B cell (primary cell): ENCODE data around the gene SLC23A2. TPM values are rescaled to one million over a fixed set of nuclear protein-coding genes. Genes with fewer than 3 reads are reported as not detected.

Source experiments
- ATAC-seq: fragments of 200-7000 bp; cut with Tn5 transposase; one replicate; pipeline ENCODE4 v1.10.0; 2021; ENCODE audit warnings: low read depth, mild to moderate bottlenecking, moderate number of reproducible peaks, moderate library complexity
- CTCF ChIA-PET: fragments of 350-600 bp; sonication (Branson Sonifier 250); formaldehyde crosslinking; loops from one replicate; lab custom pipeline; 2021; ENCODE audit warnings: antibody characterized with exemption, inconsistent platforms; lab: Charles Lee
- POLR2A ChIA-PET: fragments of 350-600 bp; sonication (Branson Sonifier 250); formaldehyde crosslinking; loops from one replicate; lab custom pipeline; 2021; ENCODE audit warnings: antibody characterized with exemption; lab: Charles Lee
- DNase-seq: peaks from one replicate; pipeline ENCODE4 v3.0.0; 2013
- H2AFZ ChIP-seq: 2 replicates; pipeline ENCODE4 v1.6.1; 2012; ENCODE audit warnings: mild to moderate bottlenecking, low read depth, low read length; ENCODE audit not compliant: insufficient read depth, poor library complexity, severe bottlenecking
- H3K27ac ChIP-seq, 2 donors: 1 replicate in 1 of 2; 2 replicates in 1 of 2; pipeline ENCODE4 v1.5.1; 2012 to 2013; ENCODE audit warnings: low read length in 2 of 2, mild to moderate bottlenecking in 2 of 2, moderate library complexity in 1 of 2
- H3K27me3 ChIP-seq, 4 experiments: fragments of 200-600 bp in 1 of 4; sonication (generic) in 1 of 4; replicated peaks in 1 of 4; 1 replicate in 2 of 4; 2 replicates in 2 of 4; pipeline versions ENCODE4 v1.6.1 to v1.7.0; 2013 to 2016; ENCODE audit warnings: low read length in 3 of 4, mild to moderate bottlenecking in 2 of 4, mixed read lengths in 1 of 4, moderate library complexity in 1 of 4; ENCODE audit not compliant: insufficient read depth in 4 of 4, control insufficient read depth in 3 of 4; ENCODE audit errors: control extremely low read depth in 1 of 4
- H3K36me3 ChIP-seq, 2 experiments: replicated peaks in 1 of 2; 1 replicate in 1 of 2; 2 replicates in 1 of 2; pipeline versions ENCODE4 v1.6.1 to v1.7.1; 2013; ENCODE audit warnings: low read length in 1 of 2; ENCODE audit not compliant: insufficient read depth in 2 of 2, control insufficient read depth in 1 of 2; ENCODE audit errors: control extremely low read depth in 1 of 2, extremely low read depth in 1 of 2
- H3K4me1 ChIP-seq, 2 donors: fragments of 200-600 bp in 1 of 2; sonication (generic) in 1 of 2; 1 replicate in 1 of 2; 2 replicates in 1 of 2; pipeline versions ENCODE4 v1.5.1 to v1.6.1; 2013 to 2017; ENCODE audit warnings: low read length in 2 of 2; ENCODE audit not compliant: control insufficient read depth in 2 of 2, insufficient read depth in 2 of 2
- H3K4me2 ChIP-seq: replicated peaks from 2 replicates; pipeline ENCODE3; 2012; ENCODE audit warnings: mild to moderate bottlenecking, low read depth, low read length; ENCODE audit not compliant: poor library complexity, severe bottlenecking
- H3K4me3 ChIP-seq, 5 experiments: fragments of 200-600 bp in 1 of 5; sonication (generic) in 1 of 5; 1 replicate in 3 of 5; 2 replicates in 2 of 5; pipeline versions ENCODE4 v1.5.1 to v1.7.0; 2011 to 2016; ENCODE audit warnings: low read length in 4 of 5, mild to moderate bottlenecking in 4 of 5, low read depth in 2 of 5, control low read depth in 1 of 5, moderate library complexity in 1 of 5; ENCODE audit not compliant: insufficient read depth in 1 of 5; ENCODE audit errors: control extremely low read depth in 1 of 5, extremely low read depth in 1 of 5
- H3K79me2 ChIP-seq: fragments of 200-600 bp; sonication (generic); one replicate; pipeline ENCODE4 v1.6.0; 2016; ENCODE audit warnings: low read length; ENCODE audit not compliant: control insufficient read depth, insufficient read depth
- H3K9ac ChIP-seq: fragments of 200-600 bp; sonication (generic); 2 replicates; pipeline ENCODE4 v1.6.1; 2017; ENCODE audit warnings: mild to moderate bottlenecking, low read length, moderate library complexity
- H3K9me3 ChIP-seq, 3 donors: one replicate each; pipeline versions ENCODE4 v1.6.1 to v1.7.1; 2013; ENCODE audit warnings: low read length in 2 of 3; ENCODE audit not compliant: control insufficient read depth in 2 of 3, insufficient read depth in 1 of 3; ENCODE audit errors: control extremely low read depth in 1 of 3
- H4K20me1 ChIP-seq: 2 replicates; pipeline ENCODE4 v1.6.0; 2012; ENCODE audit warnings: mild to moderate bottlenecking, low read length; ENCODE audit not compliant: insufficient read depth, control insufficient read depth, poor library complexity, severe bottlenecking
- H3K27ac Mint-ChIP-seq: one replicate; pipeline ENCODE4 v1.8.0; 2021; ENCODE audit warnings: mixed read lengths
- H3K27me3 Mint-ChIP-seq: one replicate; pipeline ENCODE4 v1.8.0; 2021; ENCODE audit warnings: mixed read lengths
- H3K4me1 Mint-ChIP-seq: one replicate; pipeline ENCODE4 v1.8.0; 2021; ENCODE audit warnings: mixed read lengths
- H3K4me3 Mint-ChIP-seq: one replicate; pipeline ENCODE4 v1.8.0; 2021; ENCODE audit warnings: mixed read lengths
- H3K9me3 Mint-ChIP-seq: one replicate; pipeline ENCODE4 v1.8.0; 2022; ENCODE audit warnings: mixed read lengths; ENCODE audit not compliant: insufficient read depth
- EZH2 ChIP-seq: IDR thresholded peaks from 2 replicates; pipeline ENCODE4 v1.6.1; 2012; ENCODE audit warnings: borderline replicate concordance, low read depth, mild to moderate bottlenecking, moderate library complexity, low read length; ENCODE audit not compliant: insufficient read depth, poor library complexity, severe bottlenecking
- WGBS: methylation state at CpG from one replicate; pipeline ENCODE4 v1.1.5; 2013; ENCODE audit warnings: missing lambda C conversion rate; ENCODE audit not compliant: insufficient coverage; 5-methylcytosine and 5-hydroxymethylcytosine counted together
- intact Hi-C: fragments of 100-400 bp; cut with micrococcal nuclease; formaldehyde crosslinking; loops from one replicate; pipeline ENCODE4 v1.10.0; 2022
- polyA plus RNA-seq: library from polyadenylated mRNA; depleted of rRNA; stranded (reverse); fragments of >200 nt; gene quantifications from 2 replicates; pipeline ENCODE4 v1.2.3, GENCODE V29; 2012
- total RNA-seq, 2 donors: library from RNA; stranded (reverse); fragments of 120-200 nt in 1 of 2; gene quantifications; 1 replicate in 1 of 2; 2 replicates in 1 of 2; pipeline versions ENCODE4 v1.2.3 to v1.2.4, GENCODE V29; 2013 to 2022
- TF ChIP-seq, protein P1 (sequence below): fragments of 200-600 bp; IDR thresholded peaks from one replicate; pipeline ENCODE4 v1.8.0; 2022; ENCODE audit warnings: antibody characterized with exemption, mild to moderate bottlenecking

The SLC23A2 gene
- total and polyA plus RNA-seq, 2 donors (not counting 1 experiment from before 2014, with no cell fraction given) = 23.6 to 70.7 TPM

- peak overlapping the region; percentile 51 for H3K27ac Mint-ChIP-seq
- Histone ChIP-seq H3K79me2 (peaks cover 65% of the 10 kb centered on the region), H3K4me2 (no peak overlapping the region)
Measured at GRCh38 chr20:4936851-4937406, 64.4 kb downstream of the SLC23A2 start.

DNA sequence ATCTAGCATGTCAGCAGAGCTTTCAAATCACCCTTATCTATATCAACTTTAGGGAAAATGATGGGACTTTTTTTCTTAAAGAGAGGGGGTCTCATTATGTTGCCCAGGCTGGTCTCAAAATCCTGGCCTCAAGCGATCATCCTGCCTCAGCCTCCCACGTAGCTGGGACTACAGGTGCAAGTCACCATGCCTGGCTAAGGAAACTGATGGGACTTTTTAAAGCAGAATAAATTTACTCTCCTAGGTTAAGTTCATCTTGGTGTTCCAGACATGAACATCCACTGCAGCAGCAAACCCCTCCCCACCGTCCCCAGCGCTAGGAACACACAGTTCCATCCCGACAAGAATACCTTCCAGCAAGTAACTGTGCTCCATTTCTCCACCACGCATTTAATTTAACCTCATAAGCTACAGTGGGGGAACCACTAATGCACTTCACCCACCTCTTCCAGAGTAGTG, 64.9 kb downstream of the SLC23A2 start:
- peaks cover 5 to 6% of the 10 kb centered on the region in 2 donors for H3K4me1 ChIP-seq
- no peak overlapping the region for H3K9ac ChIP-seq
- no peaks in the 10 kb centered on the region for H3K27me3 Mint-ChIP-seq
- POLR2A ChIA-PET = no interaction called here
- CTCF ChIA-PET = interaction anchor here (0.8 to 1.9 kb wide), 3 partner anchors 14 to 164 kb away, joined by 3 to 6 read pairs (median 4); no protein-coding TSS in a partner anchor
- WGBS = 96% methylated on average over 6 of the region's 6 CpGs
- no peak overlapping the region for H3K4me2 ChIP-seq
- H3K4me1 Mint-ChIP-seq = peaks cover 30% of the 10 kb centered on the region
- peaks cover 68% of the 10 kb centered on the region for H3K79me2 ChIP-seq
- no peak overlapping the region for H3K27ac ChIP-seq
- H3K4me3 ChIP-seq = no peak overlapping the region
- intact Hi-C loops = no loop called here
- H4K20me1 ChIP-seq = peaks cover 19% of the 10 kb centered on the region
- ATAC-seq (no peak), DNase-seq (no peak)
- H3K27ac Mint-ChIP-seq = peak overlapping the region; percentile 51
- H3K36me3 ChIP-seq = peaks cover 2 to 17% of the 10 kb centered on the region in 2 experiments
- no peaks in the 10 kb centered on the region for H3K9me3 Mint-ChIP-seq
- no peak overlapping the region for H3K4me3 Mint-ChIP-seq
- no peak overlapping the region for H2AFZ ChIP-seq
- H3K9me3 ChIP-seq = no peaks in the 10 kb centered on the region
- H3K27me3 ChIP-seq = no peaks in the 10 kb centered on the region
- no peak for TF ChIP-seq EZH2
- TF ChIP-seq, protein P1, sequence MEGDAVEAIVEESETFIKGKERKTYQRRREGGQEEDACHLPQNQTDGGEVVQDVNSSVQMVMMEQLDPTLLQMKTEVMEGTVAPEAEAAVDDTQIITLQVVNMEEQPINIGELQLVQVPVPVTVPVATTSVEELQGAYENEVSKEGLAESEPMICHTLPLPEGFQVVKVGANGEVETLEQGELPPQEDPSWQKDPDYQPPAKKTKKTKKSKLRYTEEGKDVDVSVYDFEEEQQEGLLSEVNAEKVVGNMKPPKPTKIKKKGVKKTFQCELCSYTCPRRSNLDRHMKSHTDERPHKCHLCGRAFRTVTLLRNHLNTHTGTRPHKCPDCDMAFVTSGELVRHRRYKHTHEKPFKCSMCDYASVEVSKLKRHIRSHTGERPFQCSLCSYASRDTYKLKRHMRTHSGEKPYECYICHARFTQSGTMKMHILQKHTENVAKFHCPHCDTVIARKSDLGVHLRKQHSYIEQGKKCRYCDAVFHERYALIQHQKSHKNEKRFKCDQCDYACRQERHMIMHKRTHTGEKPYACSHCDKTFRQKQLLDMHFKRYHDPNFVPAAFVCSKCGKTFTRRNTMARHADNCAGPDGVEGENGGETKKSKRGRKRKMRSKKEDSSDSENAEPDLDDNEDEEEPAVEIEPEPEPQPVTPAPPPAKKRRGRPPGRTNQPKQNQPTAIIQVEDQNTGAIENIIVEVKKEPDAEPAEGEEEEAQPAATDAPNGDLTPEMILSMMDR = no peak

More at GRCh38 chr20:4936851-4937406, 64.4 kb downstream of the SLC23A2 start:
- Histone ChIP-seq H3K27ac (no peak overlapping the region), H3K9ac (no peak overlapping the region), H3K4me1 (peaks cover 8 to 10% of the 10 kb centered on the region in 2 donors), H4K20me1 (peaks cover 19% of the 10 kb centered on the region), H3K4me3 (no peak overlapping the region), H3K27me3 (no peaks in the 10 kb centered on the region), H2AFZ (no peak overlapping the region), H3K36me3 (peaks cover 2 to 12% of the 10 kb centered on the region in 2 experiments), H3K9me3 (no peaks in the 10 kb centered on the region)
- H3K4me3 Mint-ChIP-seq = no peak overlapping the region
- DNase-seq (no peak), ATAC-seq (no peak)
- WGBS = 98% methylated on average over 9 of the region's 12 CpGs
- H3K27me3 Mint-ChIP-seq = no peaks in the 10 kb centered on the region
- ChIA-PET CTCF (interaction anchor here (0.8 to 1.9 kb wide), 3 partner anchors 13 to 164 kb away, joined by 3 to 6 read pairs (median 4); no protein-coding TSS in a partner anchor), POLR2A (no interaction called here)
- intact Hi-C loops = no loop called here
- TF ChIP-seq, protein P1 = no peak
- no peak for TF ChIP-seq EZH2
- H3K4me1 Mint-ChIP-seq = peaks cover 34% of the 10 kb centered on the region
- no peaks in the 10 kb centered on the region for H3K9me3 Mint-ChIP-seq
